ENCODE data around the gene MARF1.

Gene MARF1

GRCh38 chr16:15592324-15592723, 50.6 kb downstream of the MARF1 start:
- no peak for TF ChIP-seq POLR2AphosphoS5 (IDR thresholded peaks at IDR 0.05; ENCODE audit: low read depth, low read length)
- no peak for TF ChIP-seq TAF1 (IDR thresholded peaks at IDR 0.05; ENCODE audit: low read depth, low read length)
- TF ChIP-seq SPI1 (IDR thresholded peaks at IDR 0.05; ENCODE audit: low read depth, low read length): no peak
- no peak for TF ChIP-seq POLR2A (IDR thresholded peaks at IDR 0.05; ENCODE audit: low read depth, low read length)
- no peak for TF ChIP-seq PAX5 (IDR thresholded peaks at IDR 0.05; ENCODE audit: insufficient read depth, low read length, severe bottlenecking)
- no peak for TF ChIP-seq POU2F2 (IDR thresholded peaks at IDR 0.05; ENCODE audit: low read depth, low read length)
- FAIRE-seq (no peak), DNase-seq (ENCODE audit: insufficient read length, low spot score) (no peak)

GRCh38 chr16:15587152-15587825, 55.7 kb downstream of the MARF1 start:
- no peak for DNase-seq (ENCODE audit: insufficient read length, low spot score)
- TF ChIP-seq TAF1 (IDR thresholded peaks at IDR 0.05; ENCODE audit: low read depth, low read length): no peak
- no peak for TF ChIP-seq PAX5 (IDR thresholded peaks at IDR 0.05; ENCODE audit: insufficient read depth, low read length, severe bottlenecking)
- no peak for TF ChIP-seq SPI1 (IDR thresholded peaks at IDR 0.05; ENCODE audit: low read depth, low read length)
- no peak for TF ChIP-seq POLR2A (IDR thresholded peaks at IDR 0.05; ENCODE audit: low read depth, low read length)
- no peak for TF ChIP-seq POLR2AphosphoS5 (IDR thresholded peaks at IDR 0.05; ENCODE audit: low read depth, low read length)
- no peak for TF ChIP-seq POU2F2 (IDR thresholded peaks at IDR 0.05; ENCODE audit: low read depth, low read length)
- no peak for FAIRE-seq

GRCh38 chr16:15586716-15587115, 56.2 kb downstream of the MARF1 start:
- FAIRE-seq (no peak), DNase-seq (ENCODE audit: insufficient read length, low spot score) (no peak)
- TF ChIP-seq SPI1 (IDR thresholded peaks at IDR 0.05; ENCODE audit: low read depth, low read length) (no peak), TAF1 (IDR thresholded peaks at IDR 0.05; ENCODE audit: low read depth, low read length) (no peak), POLR2A (IDR thresholded peaks at IDR 0.05; ENCODE audit: low read depth, low read length) (no peak), PAX5 (IDR thresholded peaks at IDR 0.05; ENCODE audit: insufficient read depth, low read length, severe bottlenecking) (no peak), POLR2AphosphoS5 (IDR thresholded peaks at IDR 0.05; ENCODE audit: low read depth, low read length) (no peak), POU2F2 (IDR thresholded peaks at IDR 0.05; ENCODE audit: low read depth, low read length) (no peak)

- FAIRE-seq (no peak), DNase-seq (ENCODE audit: insufficient read length, low spot score) (no peak)
- no peak for TF ChIP-seq POLR2A (IDR thresholded peaks at IDR 0.05; ENCODE audit: low read depth, low read length)
- TF ChIP-seq SPI1 (IDR thresholded peaks at IDR 0.05; ENCODE audit: low read depth, low read length): no peak
- no peak for TF ChIP-seq POU2F2 (IDR thresholded peaks at IDR 0.05; ENCODE audit: low read depth, low read length)
- TF ChIP-seq PAX5 (IDR thresholded peaks at IDR 0.05; ENCODE audit: insufficient read depth, low read length, severe bottlenecking): no peak
- no peak for TF ChIP-seq TAF1 (IDR thresholded peaks at IDR 0.05; ENCODE audit: low read depth, low read length)
- no peak for TF ChIP-seq POLR2AphosphoS5 (IDR thresholded peaks at IDR 0.05; ENCODE audit: low read depth, low read length)
These were observed 57.0 kb downstream of the MARF1 start for GRCh38 chr16:15585956-15586355.

DNA sequence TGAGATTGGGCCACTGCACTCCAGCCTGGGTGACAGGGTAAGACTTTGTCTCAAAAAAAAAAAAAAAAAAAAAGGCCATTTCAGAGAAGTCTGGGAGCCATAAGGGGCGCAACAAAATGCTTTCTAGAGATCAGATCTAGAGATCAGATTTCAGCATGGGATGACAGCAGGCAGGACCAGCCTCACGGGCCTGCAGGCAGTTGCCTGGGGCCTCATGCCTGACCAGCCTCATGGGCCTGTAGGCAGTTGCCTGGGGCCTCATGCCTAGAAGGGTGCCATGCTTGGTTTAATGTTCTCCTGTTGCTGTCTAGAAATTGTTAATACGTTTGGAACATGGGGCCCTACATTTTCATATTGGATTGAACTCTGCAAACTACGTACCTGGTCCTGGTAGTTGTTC, 59.4 kb downstream of the MARF1 start:
- FAIRE-seq (no peak), DNase-seq (ENCODE audit: insufficient read length, low spot score) (no peak)
- TF ChIP-seq SPI1 (IDR thresholded peaks at IDR 0.05; ENCODE audit: low read depth, low read length) (no peak), POU2F2 (IDR thresholded peaks at IDR 0.05; ENCODE audit: low read depth, low read length) (no peak), POLR2AphosphoS5 (IDR thresholded peaks at IDR 0.05; ENCODE audit: low read depth, low read length) (no peak), POLR2A (IDR thresholded peaks at IDR 0.05; ENCODE audit: low read depth, low read length) (no peak), PAX5 (IDR thresholded peaks at IDR 0.05; ENCODE audit: insufficient read depth, low read length, severe bottlenecking) (no peak), TAF1 (IDR thresholded peaks at IDR 0.05; ENCODE audit: low read depth, low read length) (no peak)

DNA sequence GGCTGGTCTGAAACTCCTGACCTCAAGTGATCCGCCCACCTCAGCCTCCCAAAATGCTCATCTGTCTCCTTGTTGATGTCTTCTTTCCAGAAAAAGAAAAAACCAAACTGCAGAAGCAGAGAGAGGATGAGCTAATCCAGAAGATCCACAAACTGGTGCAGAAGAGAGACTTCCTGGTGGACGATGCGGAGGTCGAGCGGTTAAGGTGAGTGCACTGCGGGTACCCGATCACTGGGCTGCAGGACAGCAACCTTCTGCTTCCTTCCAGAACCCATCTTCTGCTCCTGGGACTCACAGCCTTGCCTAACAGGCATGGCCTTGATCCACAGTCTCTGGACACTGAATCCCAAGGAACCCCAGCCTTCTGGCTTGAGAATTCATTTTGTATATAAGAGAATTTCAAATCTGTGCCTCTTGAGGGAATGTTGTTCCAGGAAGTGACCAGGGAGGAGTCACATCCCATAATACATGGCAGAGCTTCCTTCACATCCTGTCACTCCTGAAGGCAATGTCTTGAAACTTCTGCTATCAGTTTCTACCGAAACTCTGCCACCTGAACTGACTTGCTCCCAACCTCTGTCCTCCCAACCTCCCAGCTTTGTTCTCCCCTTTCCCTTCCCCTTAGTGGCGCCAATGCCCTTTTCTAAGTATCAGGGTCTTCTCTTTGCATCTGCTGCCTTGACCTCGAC, 61.7 kb downstream of the MARF1 start:
- DNase-seq (ENCODE audit: insufficient read length, low spot score): no peak
- TF ChIP-seq SPI1 (IDR thresholded peaks at IDR 0.05; ENCODE audit: low read depth, low read length): no peak
- TF ChIP-seq PAX5 (IDR thresholded peaks at IDR 0.05; ENCODE audit: insufficient read depth, low read length, severe bottlenecking): no peak
- no peak for TF ChIP-seq POLR2AphosphoS5 (IDR thresholded peaks at IDR 0.05; ENCODE audit: low read depth, low read length)
- TF ChIP-seq POLR2A (IDR thresholded peaks at IDR 0.05; ENCODE audit: low read depth, low read length): no peak
- TF ChIP-seq TAF1 (IDR thresholded peaks at IDR 0.05; ENCODE audit: low read depth, low read length): no peak
- no peak for TF ChIP-seq POU2F2 (IDR thresholded peaks at IDR 0.05; ENCODE audit: low read depth, low read length)
- FAIRE-seq: no peak

GRCh38 chr16:15578824-15579223, 64.1 kb downstream of the MARF1 start:
- no peak for DNase-seq (ENCODE audit: insufficient read length, low spot score)
- TF ChIP-seq POU2F2 (IDR thresholded peaks at IDR 0.05; ENCODE audit: low read depth, low read length) (no peak), SPI1 (IDR thresholded peaks at IDR 0.05; ENCODE audit: low read depth, low read length) (no peak), PAX5 (IDR thresholded peaks at IDR 0.05; ENCODE audit: insufficient read depth, low read length, severe bottlenecking) (no peak), POLR2AphosphoS5 (IDR thresholded peaks at IDR 0.05; ENCODE audit: low read depth, low read length) (no peak), TAF1 (IDR thresholded peaks at IDR 0.05; ENCODE audit: low read depth, low read length) (no peak), POLR2A (IDR thresholded peaks at IDR 0.05; ENCODE audit: low read depth, low read length) (no peak)
- no peak for FAIRE-seq

- DNase-seq (ENCODE audit: insufficient read length, low spot score) (no peak), FAIRE-seq (no peak)
- TF ChIP-seq TAF1 (IDR thresholded peaks at IDR 0.05; ENCODE audit: low read depth, low read length) (no peak), POLR2A (IDR thresholded peaks at IDR 0.05; ENCODE audit: low read depth, low read length) (no peak), POU2F2 (IDR thresholded peaks at IDR 0.05; ENCODE audit: low read depth, low read length) (no peak), POLR2AphosphoS5 (IDR thresholded peaks at IDR 0.05; ENCODE audit: low read depth, low read length) (no peak), SPI1 (IDR thresholded peaks at IDR 0.05; ENCODE audit: low read depth, low read length) (no peak), PAX5 (IDR thresholded peaks at IDR 0.05; ENCODE audit: insufficient read depth, low read length, severe bottlenecking) (no peak)
These were observed 65.7 kb downstream of the MARF1 start for GRCh38 chr16:15576960-15577958.

Measured in GM12891 (cell line).